Neutrophil (primary cell): ENCODE measurements around the gene VCAN.

Experiments
- H3K27ac ChIP-seq: fragments of 200-600 bp; sonication (generic); 2 replicates; pipeline ENCODE4 v1.5.1; 2016; ENCODE audit warnings: mild to moderate bottlenecking, moderate library complexity
- H3K27me3 ChIP-seq: fragments of 200-600 bp; sonication (generic); 2 replicates; pipeline ENCODE4 v1.6.0; 2016; ENCODE audit warnings: mild to moderate bottlenecking
- H3K36me3 ChIP-seq: fragments of 200-600 bp; sonication (generic); 2 replicates; pipeline ENCODE4 v1.5.1; 2017
- H3K4me1 ChIP-seq, 2 experiments: fragments of 200-600 bp in 1 of 2; sonication (generic) in 1 of 2; 1 replicate in 1 of 2; 2 replicates in 1 of 2; pipeline versions ENCODE4 v1.5.1 to v1.6.1; 2013 to 2016; ENCODE audit warnings: low read depth in 1 of 2, low read length in 1 of 2, mild to moderate bottlenecking in 1 of 2, moderate library complexity in 1 of 2; ENCODE audit not compliant: control insufficient read depth in 1 of 2, insufficient read depth in 1 of 2
- H3K4me3 ChIP-seq, 2 experiments: fragments of 200-600 bp in 1 of 2; sonication (generic) in 1 of 2; 1 replicate in 1 of 2; 2 replicates in 1 of 2; pipeline ENCODE4 v1.5.1; 2013 to 2016; ENCODE audit warnings: low read depth in 1 of 2, low read length in 1 of 2, mild to moderate bottlenecking in 1 of 2, moderate library complexity in 1 of 2
- H3K9me3 ChIP-seq: fragments of 200-600 bp; sonication (generic); 2 replicates; pipeline ENCODE4 v1.5.1; 2016
- CTCF ChIP-seq: fragments of 200-600 bp; sonication (generic); IDR thresholded peaks from 2 replicates; pipeline ENCODE4 v1.5.1; 2016; ENCODE audit warnings: antibody characterized with exemption

The VCAN gene

GRCh38 chr5:83556190-83556589, 84.6 kb downstream of the VCAN start:
- no peak overlapping the region for H3K27ac ChIP-seq
- no peak overlapping the region for H3K4me3 ChIP-seq
- no peaks in the 10 kb centered on the region for H3K4me1 ChIP-seq
- peaks cover under 1% of the 10 kb centered on the region for H3K27me3 ChIP-seq
- no peaks in the 10 kb centered on the region for H3K9me3 ChIP-seq
- TF ChIP-seq CTCF = no peak
- no peaks in the 10 kb centered on the region for H3K36me3 ChIP-seq

DNA sequence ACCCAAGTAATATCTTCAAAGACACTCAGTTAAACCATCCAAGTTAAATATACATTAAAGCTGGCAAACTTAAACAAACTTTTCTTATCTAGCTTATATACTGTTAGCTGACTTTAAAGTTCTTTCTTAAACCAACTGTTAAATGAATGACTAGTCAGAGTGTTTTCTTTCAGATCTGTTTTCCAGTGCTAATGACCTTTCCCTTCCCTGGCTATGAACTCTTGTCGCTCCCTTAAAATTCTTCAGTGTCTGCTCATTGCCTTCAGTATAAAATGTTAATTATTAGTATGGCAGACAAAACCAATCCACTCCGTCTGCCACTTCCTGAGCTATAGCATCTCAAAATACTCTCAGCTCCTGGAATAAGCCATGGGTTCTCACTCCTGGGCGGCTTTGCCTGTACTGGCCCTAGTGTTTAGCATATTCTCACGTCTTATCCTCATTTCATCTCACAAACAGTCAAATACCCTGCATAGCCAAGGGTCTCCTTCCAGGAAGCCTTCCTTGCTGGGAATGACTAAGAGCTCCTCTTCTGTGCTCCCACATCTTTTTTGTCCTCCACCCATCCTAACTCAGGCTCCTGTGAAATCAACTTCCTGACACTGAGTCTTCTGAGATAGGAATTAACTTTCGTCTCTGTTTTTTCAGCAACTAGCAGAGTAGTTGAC, 87.7 kb downstream of the VCAN start:
- H3K9me3 ChIP-seq = no peaks in the 10 kb centered on the region
- H3K4me1 ChIP-seq = no peaks in the 10 kb centered on the region
- no peak overlapping the region for H3K27ac ChIP-seq
- peaks cover 17% of the 10 kb centered on the region for H3K27me3 ChIP-seq
- no peak for TF ChIP-seq CTCF
- no peak overlapping the region for H3K4me3 ChIP-seq
- no peaks in the 10 kb centered on the region for H3K36me3 ChIP-seq

DNA sequence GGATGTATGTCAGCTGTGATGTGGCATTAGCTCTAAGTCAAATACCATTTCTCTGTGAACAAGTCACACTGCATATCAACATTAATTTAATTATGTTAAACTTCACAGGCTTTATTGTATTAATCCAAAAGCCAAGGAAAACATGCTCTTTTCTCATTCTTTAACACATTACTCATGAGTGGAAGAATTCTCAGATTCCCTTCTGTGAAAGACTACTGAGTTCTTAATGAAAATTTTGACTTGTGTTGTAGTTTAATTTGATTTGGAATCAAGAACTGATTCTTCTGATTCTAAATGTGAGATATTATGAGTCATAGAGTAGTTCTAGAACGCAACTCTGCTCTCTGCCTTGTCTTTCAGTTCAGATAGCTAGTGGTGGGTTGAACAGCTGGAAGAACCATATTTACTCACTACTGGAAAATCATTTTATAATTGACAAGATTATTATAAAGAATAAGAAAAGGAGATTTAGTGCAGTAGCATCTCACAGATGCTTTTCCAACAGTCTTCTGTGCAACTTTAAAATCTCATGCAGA, 90.6 kb downstream of the VCAN start:
- H3K9me3 ChIP-seq = no peaks in the 10 kb centered on the region

DNA sequence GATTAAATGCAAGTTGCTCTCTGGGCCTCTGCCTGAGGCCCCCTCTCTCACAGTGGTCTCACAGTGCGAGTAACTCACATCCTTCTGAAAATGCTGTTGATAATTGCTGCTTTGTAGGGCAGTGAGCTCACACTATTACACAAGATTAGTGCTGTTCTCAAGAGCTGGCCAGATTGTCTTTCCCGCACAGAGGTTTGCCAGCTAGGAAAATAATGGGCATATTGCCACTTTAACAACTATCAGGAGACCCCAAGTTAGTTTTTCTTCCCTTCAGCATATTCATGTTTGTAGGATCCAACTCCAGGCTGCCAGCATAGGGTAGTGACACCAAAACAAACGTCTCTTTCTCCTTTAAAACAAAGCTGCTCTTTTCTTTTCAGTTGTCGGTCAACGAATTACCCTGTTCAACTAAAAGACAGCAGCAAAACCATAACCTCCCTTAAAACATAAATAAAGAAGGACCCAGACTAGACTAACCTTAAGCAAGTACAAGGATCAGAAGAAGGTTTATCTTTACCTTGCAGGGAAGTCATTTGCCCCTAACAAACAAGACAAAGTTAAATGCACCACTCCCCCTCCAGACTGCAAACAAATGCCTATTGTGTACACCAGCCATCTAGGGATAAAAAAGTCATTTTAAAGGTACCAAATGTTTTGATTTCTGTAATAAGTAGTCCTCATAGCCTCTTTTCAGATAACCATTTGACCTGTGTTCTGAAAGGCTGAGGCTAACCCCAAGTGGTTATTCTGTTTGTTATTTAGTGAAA, 91.4 kb downstream of the VCAN start:
- H3K4me1 ChIP-seq = no peaks in the 10 kb centered on the region
- no peaks in the 10 kb centered on the region for H3K36me3 ChIP-seq
- no peak overlapping the region for H3K27ac ChIP-seq
- peaks cover 22% of the 10 kb centered on the region for H3K27me3 ChIP-seq
- H3K9me3 ChIP-seq = no peaks in the 10 kb centered on the region
- TF ChIP-seq CTCF = no peak
- H3K4me3 ChIP-seq = no peak overlapping the region

More for the DNA sequence above, 90.6 kb downstream of the VCAN start:
- Histone ChIP-seq H3K4me1 (no peaks in the 10 kb centered on the region), H3K36me3 (no peaks in the 10 kb centered on the region), H3K27me3 (peaks cover 22% of the 10 kb centered on the region), H3K27ac (no peak overlapping the region), H3K4me3 (no peak overlapping the region)
- no peak for TF ChIP-seq CTCF

DNA sequence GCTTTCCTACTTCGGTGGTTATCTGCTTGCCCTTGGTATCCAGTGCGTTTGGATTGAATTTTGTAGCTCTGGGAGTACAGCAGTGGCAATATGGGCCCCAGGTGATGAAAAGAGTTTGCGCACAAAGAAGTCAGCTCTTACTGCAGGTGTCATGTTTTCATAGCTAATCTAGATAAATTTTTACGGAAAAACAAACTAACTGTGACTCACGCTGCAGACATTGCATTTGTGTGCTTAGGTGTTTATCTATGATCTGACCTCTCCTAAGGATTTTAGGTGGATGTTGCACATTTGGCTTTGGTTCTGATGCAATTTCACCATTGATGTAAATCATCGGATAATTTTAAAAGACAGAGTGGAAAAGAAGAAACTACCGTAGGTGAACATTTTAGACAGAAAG, 92.1 kb downstream of the VCAN start:
- H3K9me3 ChIP-seq = no peaks in the 10 kb centered on the region
- no peak overlapping the region for H3K4me3 ChIP-seq
- no peaks in the 10 kb centered on the region for H3K36me3 ChIP-seq
- no peak for TF ChIP-seq CTCF
- H3K27me3 ChIP-seq = peaks cover 22% of the 10 kb centered on the region
- H3K4me1 ChIP-seq = no peaks in the 10 kb centered on the region
- no peak overlapping the region for H3K27ac ChIP-seq
